ENCODE measurements around the gene PIGS.

DNA sequence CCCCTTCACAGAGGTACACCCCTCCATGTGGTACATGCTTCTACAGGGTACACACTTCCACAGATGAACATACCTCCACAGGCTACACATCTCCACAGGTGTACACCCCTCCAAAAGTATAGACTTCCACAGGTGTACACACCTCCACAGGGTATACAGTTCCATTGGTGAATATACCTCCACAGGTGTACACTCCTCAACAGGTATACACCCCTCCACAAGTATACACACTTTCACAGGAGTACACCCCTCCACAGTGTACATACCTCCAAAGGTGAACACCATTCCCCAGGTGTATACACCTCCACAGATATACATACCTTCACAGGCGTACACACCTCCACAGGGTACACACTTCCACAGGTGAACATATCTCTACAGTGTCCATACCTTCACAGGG is 55.8 kb downstream of the PIGS start:
- TF ChIP-seq, protein P1, sequence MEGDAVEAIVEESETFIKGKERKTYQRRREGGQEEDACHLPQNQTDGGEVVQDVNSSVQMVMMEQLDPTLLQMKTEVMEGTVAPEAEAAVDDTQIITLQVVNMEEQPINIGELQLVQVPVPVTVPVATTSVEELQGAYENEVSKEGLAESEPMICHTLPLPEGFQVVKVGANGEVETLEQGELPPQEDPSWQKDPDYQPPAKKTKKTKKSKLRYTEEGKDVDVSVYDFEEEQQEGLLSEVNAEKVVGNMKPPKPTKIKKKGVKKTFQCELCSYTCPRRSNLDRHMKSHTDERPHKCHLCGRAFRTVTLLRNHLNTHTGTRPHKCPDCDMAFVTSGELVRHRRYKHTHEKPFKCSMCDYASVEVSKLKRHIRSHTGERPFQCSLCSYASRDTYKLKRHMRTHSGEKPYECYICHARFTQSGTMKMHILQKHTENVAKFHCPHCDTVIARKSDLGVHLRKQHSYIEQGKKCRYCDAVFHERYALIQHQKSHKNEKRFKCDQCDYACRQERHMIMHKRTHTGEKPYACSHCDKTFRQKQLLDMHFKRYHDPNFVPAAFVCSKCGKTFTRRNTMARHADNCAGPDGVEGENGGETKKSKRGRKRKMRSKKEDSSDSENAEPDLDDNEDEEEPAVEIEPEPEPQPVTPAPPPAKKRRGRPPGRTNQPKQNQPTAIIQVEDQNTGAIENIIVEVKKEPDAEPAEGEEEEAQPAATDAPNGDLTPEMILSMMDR (conservative IDR thresholded peaks at IDR 0.05 in 1 of 2, IDR thresholded peaks at IDR 0.05 in 1 of 2; ENCODE audit: low read depth in 1 of 2, low read length in 2 of 2): no peak
- TF ChIP-seq EZH2 (IDR thresholded peaks at IDR 0.05; ENCODE audit: low read length, missing control alignments): no peak
